OCI-LY1 (cell line): ENCODE measurements around the gene WDFY4.

Source experiments
- CTCF ChIP-seq: fragments of 200-600 bp; sonication (generic), shearing (Covaris generic); IDR thresholded peaks from 2 replicates; pipeline ENCODE4 v1.5.1; 2017; ENCODE audit warnings: mild to moderate bottlenecking, antibody characterized with exemption, low read length, moderate library complexity, mixed read lengths
- EZH2 ChIP-seq: fragments of 200-600 bp; sonication (generic), shearing (Covaris generic); IDR thresholded peaks from 2 replicates; pipeline ENCODE4 v1.8.0; 2017; ENCODE audit warnings: borderline replicate concordance, mixed run types, mild to moderate bottlenecking, antibody characterized with exemption, low read length, moderate library complexity, mixed read lengths

- TF ChIP-seq CTCF, result no peak
- TF ChIP-seq EZH2, result no peak
Observed at GRCh38 chr10:48934672-48935501, 250.2 kb downstream of the WDFY4 start.
